Fibroblast of lung (primary cell): ENCODE measurements around the gene DPP6. TPM values are rescaled to one million over a fixed set of nuclear protein-coding genes. Genes with fewer than 3 reads are reported as not detected.
"Not testable (repeated sequence)": the region's sequence is repeated elsewhere in the genome, so short reads cannot be mapped to it uniquely, and the experiment has no call there.

Source experiments
- DNase-seq, 2 donors: peaks; one replicate each; pipeline versions ENCODE4 v3.0.0 to v3.0.0-alpha.2; 2010; ENCODE audit warnings: low read depth in 2 of 2
- H2AFZ ChIP-seq: 2 replicates; pipeline ENCODE4 v1.5.1; 2012; ENCODE audit warnings: low read length, control low read depth, inconsistent platforms
- H3K27ac ChIP-seq: 2 replicates; pipeline ENCODE4 v1.5.1; 2011; ENCODE audit warnings: low read length, control low read depth; ENCODE audit not compliant: insufficient read depth
- H3K27me3 ChIP-seq: 2 replicates; pipeline ENCODE4 v1.5.1; 2011; ENCODE audit warnings: mild to moderate bottlenecking, low read length; ENCODE audit not compliant: control insufficient read depth, insufficient read depth
- H3K36me3 ChIP-seq: 2 replicates; pipeline ENCODE4 v1.5.1; 2011; ENCODE audit warnings: low read length; ENCODE audit not compliant: control insufficient read depth, insufficient read depth
- H3K4me1 ChIP-seq: 2 replicates; pipeline ENCODE4 v1.5.1; 2011; ENCODE audit warnings: low read length; ENCODE audit not compliant: control insufficient read depth, insufficient read depth; ENCODE audit errors: extremely low read depth
- H3K4me2 ChIP-seq: 2 replicates; pipeline ENCODE4 v1.5.1; 2011; ENCODE audit warnings: low read length, control low read depth; ENCODE audit not compliant: insufficient read depth; ENCODE audit errors: extremely low read depth
- H3K4me3 ChIP-seq, 4 experiments: fragments of 200-600 bp in 1 of 4; sonication (generic) in 1 of 4; replicated peaks in 1 of 4; 2 replicates each; pipeline ENCODE4 v1.5.1; 2011 to 2016; ENCODE audit warnings: low read length in 4 of 4, low read depth in 3 of 4, mild to moderate bottlenecking in 3 of 4, control low read depth in 2 of 4, inconsistent platforms in 1 of 4, mixed read lengths in 1 of 4; ENCODE audit not compliant: insufficient read depth in 1 of 4; ENCODE audit errors: control extremely low read depth in 1 of 4
- H3K79me2 ChIP-seq: 2 replicates; pipeline ENCODE4 v1.5.1; 2012; ENCODE audit warnings: mild to moderate bottlenecking, low read length, inconsistent platforms; ENCODE audit not compliant: control insufficient read depth, insufficient read depth
- H3K9ac ChIP-seq: 2 replicates; pipeline ENCODE4 v1.5.1; 2011; ENCODE audit warnings: mild to moderate bottlenecking, low read length, control low read depth; ENCODE audit not compliant: insufficient read depth
- H3K9me3 ChIP-seq: 2 replicates; pipeline ENCODE4 v1.5.1; 2012; ENCODE audit warnings: low read depth, low read length; ENCODE audit not compliant: control insufficient read depth, insufficient read depth
- H4K20me1 ChIP-seq: 2 replicates; pipeline ENCODE4 v1.5.1; 2011; ENCODE audit warnings: low read length; ENCODE audit not compliant: control insufficient read depth, insufficient read depth; ENCODE audit errors: extremely low read depth
- polyA plus RNA-seq, 2 donors: library from polyadenylated mRNA; depleted of rRNA in 1 of 2; stranded (reverse) in 1 of 2; unstranded in 1 of 2; fragments of >200 nt; gene quantifications; 2 replicates each; pipeline ENCODE4 v1.2.1, GENCODE V29; 2011 to 2012; ENCODE audit warnings: missing spikeins in 1 of 2
- total RNA-seq: library from RNA; depleted of rRNA; stranded (reverse); fragments of >200 nt; gene quantifications from 2 replicates; pipeline ENCODE4 v1.2.1, GENCODE V29; 2014

The DPP6 gene
- total and polyA plus RNA-seq, 2 donors (not counting 1 experiment from before 2014, with no cell fraction given) = not detected

- H3K4me3 ChIP-seq, H3K27me3 ChIP-seq, H3K4me1 ChIP-seq, H3K4me2 ChIP-seq, H3K36me3 ChIP-seq, H3K9me3 ChIP-seq, H4K20me1 ChIP-seq, DNase-seq, H3K9ac ChIP-seq, H2AFZ ChIP-seq, H3K27ac ChIP-seq, H3K79me2 ChIP-seq: not testable (repeated sequence)
Observed at GRCh38 chr7:154105063-154105462, 52.9 kb downstream of the DPP6 start.

GRCh38 chr7:154109615-154110014, 57.4 kb downstream of the DPP6 start:
- H3K4me2 ChIP-seq, H3K4me3 ChIP-seq, H3K79me2 ChIP-seq: not testable (repeated sequence)

GRCh38 chr7:154113732-154114351, 61.6 kb downstream of the DPP6 start:
- DNase-seq, H3K4me3 ChIP-seq, H3K9ac ChIP-seq, H3K27me3 ChIP-seq, H3K27ac ChIP-seq, H3K36me3 ChIP-seq, H4K20me1 ChIP-seq, H2AFZ ChIP-seq, H3K79me2 ChIP-seq, H3K4me2 ChIP-seq, H3K9me3 ChIP-seq, H3K4me1 ChIP-seq: not testable (repeated sequence)

More at GRCh38 chr7:154109615-154110014, 57.4 kb downstream of the DPP6 start:
- H3K27me3 ChIP-seq, H3K9me3 ChIP-seq, H2AFZ ChIP-seq, H3K36me3 ChIP-seq, H3K9ac ChIP-seq, H3K27ac ChIP-seq, H4K20me1 ChIP-seq, H3K4me1 ChIP-seq, DNase-seq: not testable (repeated sequence)

GRCh38 chr7:154117411-154118390, 65.5 kb downstream of the DPP6 start:
- not testable (repeated sequence) for H3K79me2 ChIP-seq, H4K20me1 ChIP-seq, H2AFZ ChIP-seq, H3K9me3 ChIP-seq, H3K9ac ChIP-seq, H3K27ac ChIP-seq, H3K4me2 ChIP-seq, H3K4me1 ChIP-seq, H3K36me3 ChIP-seq, DNase-seq, H3K27me3 ChIP-seq, H3K4me3 ChIP-seq

GRCh38 chr7:154120825-154121224, 68.6 kb downstream of the DPP6 start:
- H3K4me2 ChIP-seq = not testable (repeated sequence)

GRCh38 chr7:154122720-154123119, 70.5 kb downstream of the DPP6 start:
- not testable (repeated sequence) for H2AFZ ChIP-seq, H3K9ac ChIP-seq, H3K36me3 ChIP-seq, H3K79me2 ChIP-seq, H3K27me3 ChIP-seq, H3K4me1 ChIP-seq, H4K20me1 ChIP-seq, H3K9me3 ChIP-seq, H3K4me2 ChIP-seq, H3K4me3 ChIP-seq, DNase-seq, H3K27ac ChIP-seq

More at GRCh38 chr7:154120825-154121224, 68.6 kb downstream of the DPP6 start:
- H3K27me3 ChIP-seq, H4K20me1 ChIP-seq, H2AFZ ChIP-seq, H3K9ac ChIP-seq, H3K4me3 ChIP-seq, H3K9me3 ChIP-seq, H3K79me2 ChIP-seq, H3K36me3 ChIP-seq, DNase-seq, H3K27ac ChIP-seq, H3K4me1 ChIP-seq: not testable (repeated sequence)
